Esophagus muscularis mucosa (tissue), 4 donors: ENCODE results near the gene ATXN2. TPM values are rescaled to one million over a fixed set of nuclear protein-coding genes. Genes with fewer than 3 reads are reported as not detected.

Source experiments
- DNase-seq: peaks from one replicate; pipeline ENCODE4 v3.0.0-alpha.2; 2017; ENCODE audit errors: extremely low spot score
- H3K27ac ChIP-seq, 4 donors: fragments of 200-600 bp; sonication (generic); replicated peaks in 1 of 4; 1 replicate in 3 of 4; 2 replicates in 1 of 4; pipeline ENCODE4 v1.5.1; 2016 to 2019; ENCODE audit warnings: mild to moderate bottlenecking in 1 of 4
- H3K27me3 ChIP-seq, 4 donors: fragments of 200-600 bp; sonication (generic); one replicate each; pipeline versions ENCODE4 v1.5.1 to v1.6.0; 2016 to 2019
- H3K36me3 ChIP-seq, 4 donors: fragments of 200-600 bp; sonication (generic); one replicate each; pipeline ENCODE4 v1.5.1; 2016 to 2019
- H3K4me1 ChIP-seq, 4 donors: fragments of 200-600 bp; sonication (generic); one replicate each; pipeline ENCODE4 v1.5.1; 2016 to 2019
- H3K4me3 ChIP-seq, 4 donors: fragments of 200-600 bp; sonication (generic); 1 replicate in 2 of 4; 2 replicates in 2 of 4; pipeline ENCODE4 v1.5.1; 2016 to 2019; ENCODE audit warnings: mild to moderate bottlenecking in 4 of 4, moderate library complexity in 1 of 4
- H3K9me3 ChIP-seq, 4 donors: fragments of 200-600 bp; sonication (generic); 1 replicate in 3 of 4; 2 replicates in 1 of 4; pipeline ENCODE4 v1.5.1; 2016 to 2019
- CTCF ChIP-seq, 3 experiments: fragments of 200-600 bp in 2 of 3; fragments of 450-650 bp in 1 of 3; sonication (generic) in 2 of 3; IDR thresholded peaks; one replicate each; pipeline ENCODE4 v1.5.1; 2017 to 2019; ENCODE audit warnings: antibody characterized with exemption in 3 of 3, mild to moderate bottlenecking in 2 of 3, moderate library complexity in 1 of 3
- EP300 ChIP-seq: sonication (generic); formaldehyde crosslinking; IDR thresholded peaks from one replicate; pipeline ENCODE4 v1.6.1; 2017; ENCODE audit warnings: antibody characterized with exemption
- POLR2A ChIP-seq: fragments of 450-650 bp; IDR thresholded peaks from one replicate; pipeline ENCODE4 v1.6.1; 2017; ENCODE audit warnings: antibody characterized with exemption, moderate library complexity, mild to moderate bottlenecking, low read depth
- POLR2AphosphoS5 ChIP-seq, 2 donors: sonication (generic); formaldehyde crosslinking; IDR thresholded peaks; one replicate each; pipeline ENCODE4 v1.6.1; 2017; ENCODE audit warnings: antibody characterized with exemption in 2 of 2
- WGBS: methylation state at CpG from one replicate; pipeline ENCODE4 v1.1.5; 2018; 5-methylcytosine and 5-hydroxymethylcytosine counted together
- intact Hi-C: fragments of 100-400 bp; cut with DNase I; formaldehyde crosslinking; loops from one replicate; pipeline ENCODE4 v1.15.1; 2023
- total RNA-seq, 4 donors: library from RNA; depleted of rRNA; stranded (reverse); fragments of >200 nt; gene quantifications; one replicate each; pipeline versions ENCODE4 v1.1.0 to v1.2.1, GENCODE V29; 2016

The ATXN2 gene
- total RNA-seq, 4 donors from 2014 or later, result 32.0 to 57.3 (median 52.0) TPM

GRCh38 chr12:111436266-111436665 is 162.8 kb downstream of the ATXN2 start:
- peaks cover 89 to 99% (median 98%) of the 10 kb centered on the region in 4 donors for H3K4me1 ChIP-seq
- H3K27ac ChIP-seq, result peak overlapping the region in 3 of 4 donors; percentile 55 to 71 (median 68)
- DNase-seq, result no peak
- no peak for TF ChIP-seq EP300
- no peak for TF ChIP-seq POLR2A
- TF ChIP-seq POLR2AphosphoS5 (IDR thresholded peaks at IDR 0.05), result no peak
- no peak for TF ChIP-seq CTCF (IDR thresholded peaks at IDR 0.05)
- WGBS, result 87% methylated on average over 3 of the region's 7 CpGs
- H3K36me3 ChIP-seq, result peaks cover 0 to 13% (median 0%) of the 10 kb centered on the region in 4 donors
- no peaks in the 10 kb centered on the region for H3K9me3 ChIP-seq
- H3K27me3 ChIP-seq, result no peaks in the 10 kb centered on the region
- intact Hi-C loops, result no loop called here
- H3K4me3 ChIP-seq, result no peak overlapping the region

DNA sequence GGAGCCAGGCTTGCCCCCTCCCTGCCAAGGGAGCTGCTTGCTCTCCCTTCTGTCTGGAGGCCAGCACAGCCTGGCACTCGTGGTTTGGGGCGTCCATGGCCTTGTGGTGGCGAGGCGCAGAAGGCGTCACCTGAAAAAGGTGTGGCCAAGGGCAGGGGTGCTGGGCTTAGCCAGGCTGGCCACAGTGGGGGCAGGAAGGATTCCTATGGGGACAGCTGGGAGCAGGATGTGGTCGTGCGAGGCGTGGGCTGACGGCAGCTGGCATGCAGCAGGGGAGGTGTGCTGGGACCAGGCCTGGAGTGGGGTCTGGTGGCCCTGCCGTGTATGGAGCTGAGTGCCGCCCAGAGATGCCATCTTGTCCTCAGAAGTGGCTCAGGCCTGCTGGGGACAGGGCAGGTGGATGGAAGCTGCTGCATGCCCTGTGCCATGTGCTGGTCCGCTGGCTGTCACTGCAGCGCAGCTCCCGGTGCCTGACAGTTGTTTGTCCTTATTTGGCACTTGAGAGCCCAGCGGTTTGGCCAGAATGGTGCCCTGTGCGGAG is 163.4 kb downstream of the ATXN2 start:
- Histone ChIP-seq H3K36me3 (peaks cover 0 to 7% (median 0%) of the 10 kb centered on the region in 4 donors), H3K4me3 (no peak overlapping the region), H3K4me1 (peaks cover 95 to 99% (median 98%) of the 10 kb centered on the region in 4 donors), H3K27me3 (no peaks in the 10 kb centered on the region), H3K27ac (peak overlapping the region; percentile 47 to 71 (median 62)), H3K9me3 (no peaks in the 10 kb centered on the region)
- DNase-seq, result no peak
- TF ChIP-seq CTCF (IDR thresholded peaks at IDR 0.05), result no peak
- TF ChIP-seq POLR2A, result no peak
- TF ChIP-seq POLR2AphosphoS5 (IDR thresholded peaks at IDR 0.05), result no peak
- TF ChIP-seq EP300, result no peak
- 100% methylated on average over 1 of the region's 16 CpGs for WGBS
- intact Hi-C loops, result no loop called here

DNA sequence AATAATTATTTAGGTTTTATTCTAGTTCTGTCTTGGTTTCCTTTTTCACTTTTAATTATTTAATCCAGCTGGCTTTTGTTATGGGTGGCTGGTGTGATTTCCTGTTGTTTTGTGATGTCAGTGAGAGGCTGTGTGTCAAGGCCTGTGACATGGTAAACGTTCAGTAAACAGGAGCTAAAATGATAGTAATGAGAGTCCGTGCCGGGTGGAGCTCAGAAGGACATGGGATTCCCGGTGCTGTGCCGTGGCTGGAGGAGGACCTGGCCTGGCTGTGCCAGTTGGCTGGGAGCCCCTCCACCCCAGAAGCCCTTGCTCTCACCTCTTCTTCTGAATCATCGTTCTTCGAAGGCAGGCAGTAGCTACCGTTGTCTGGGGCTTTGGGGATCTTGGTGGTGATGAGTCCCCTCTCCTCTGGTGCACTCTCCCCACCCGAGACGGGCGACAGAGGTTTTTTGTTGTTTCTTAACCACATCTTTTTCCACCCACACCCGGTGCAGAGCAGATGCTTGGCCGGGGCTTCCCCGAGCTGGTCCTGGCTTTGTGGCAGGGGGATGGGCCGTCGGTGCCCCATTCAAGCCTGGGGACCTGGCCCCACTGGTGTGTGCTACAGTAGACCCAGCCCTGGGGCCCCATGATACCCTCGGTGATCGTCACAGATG is 164.3 kb downstream of the ATXN2 start:
- intact Hi-C loops, result no loop called here
- H3K27me3 ChIP-seq, result no peaks in the 10 kb centered on the region
- H3K27ac ChIP-seq, result peak overlapping the region; percentile 47 to 71 (median 62)
- TF ChIP-seq POLR2AphosphoS5 (IDR thresholded peaks at IDR 0.05), result peak; percentile 28 to 61
- TF ChIP-seq EP300, result no peak
- H3K36me3 ChIP-seq, result peaks cover 0 to 3% (median 0%) of the 10 kb centered on the region in 4 donors
- peaks cover 96 to 100% (median 98%) of the 10 kb centered on the region in 4 donors for H3K4me1 ChIP-seq
- H3K4me3 ChIP-seq, result peak overlapping the region; percentile 13 to 26 (median 23)
- peak; percentile 93 for DNase-seq
- 10% methylated on average over 13 of the region's 18 CpGs for WGBS
- no peaks in the 10 kb centered on the region for H3K9me3 ChIP-seq

DNA sequence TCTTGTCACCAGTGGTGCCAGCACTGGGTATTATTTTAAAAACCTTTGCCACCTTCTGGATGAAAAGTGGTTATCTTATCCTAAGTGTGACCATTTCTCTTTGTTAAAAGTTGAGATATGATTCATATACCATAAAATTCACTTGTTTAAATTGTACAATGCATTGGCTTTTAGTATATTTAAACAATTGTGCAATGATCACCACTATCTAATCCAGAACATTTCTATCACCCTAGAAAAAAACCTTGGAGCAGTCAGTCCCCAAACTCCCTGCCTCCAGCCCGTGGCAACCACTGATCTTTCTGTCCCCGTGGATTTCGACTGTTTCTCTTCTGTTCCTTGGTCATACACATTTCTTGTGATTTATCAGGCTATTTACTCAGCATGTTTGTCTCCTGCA is 165.1 kb downstream of the ATXN2 start:
- peak overlapping the region in 2 of 4 donors; percentile 13 to 26 for H3K4me3 ChIP-seq
- no peaks in the 10 kb centered on the region for H3K36me3 ChIP-seq
- intact Hi-C loops, result no loop called here
- no peaks in the 10 kb centered on the region for H3K9me3 ChIP-seq
- H3K27me3 ChIP-seq, result no peaks in the 10 kb centered on the region
- TF ChIP-seq EP300 (no peak), POLR2AphosphoS5 (IDR thresholded peaks at IDR 0.05) (no peak), POLR2A (no peak), CTCF (IDR thresholded peaks at IDR 0.05) (no peak)
- DNase-seq, result no peak
- 53% methylated on average over 3 of the region's 3 CpGs for WGBS
- H3K4me1 ChIP-seq, result peaks cover 96 to 100% (median 99%) of the 10 kb centered on the region in 4 donors
- peak overlapping the region; percentile 47 to 71 (median 62) for H3K27ac ChIP-seq

DNA sequence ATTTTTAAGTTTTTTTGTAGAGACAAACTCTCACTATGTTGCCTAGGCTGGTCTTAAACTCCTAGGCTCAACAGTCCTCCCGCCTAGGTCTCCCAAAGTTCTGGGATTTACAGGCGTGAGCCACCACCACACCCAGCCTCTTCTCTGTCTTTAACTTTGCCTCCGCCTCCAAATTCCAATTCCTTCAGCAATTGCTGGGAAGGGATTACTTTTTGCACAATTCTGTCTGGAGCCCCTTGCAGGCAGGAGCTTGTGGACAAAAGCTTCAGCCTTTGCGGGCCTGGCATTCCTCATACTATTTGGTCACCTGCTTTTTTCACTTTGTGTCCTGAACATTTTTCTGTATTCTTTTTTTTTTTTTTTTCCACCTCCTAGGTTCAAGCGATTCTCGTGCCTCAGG is 167.3 kb downstream of the ATXN2 start:
- peak overlapping the region; percentile 0 to 59 (median 40) for H3K27ac ChIP-seq
- 84% methylated on average over 6 of the region's 6 CpGs for WGBS
- TF ChIP-seq POLR2AphosphoS5 (IDR thresholded peaks at IDR 0.05), result no peak
- TF ChIP-seq POLR2A, result no peak
- no peak for TF ChIP-seq EP300
- TF ChIP-seq CTCF (IDR thresholded peaks at IDR 0.05), result no peak
- H3K4me1 ChIP-seq, result peaks cover 92 to 100% (median 97%) of the 10 kb centered on the region in 4 donors
- H3K27me3 ChIP-seq, result no peaks in the 10 kb centered on the region
- intact Hi-C loops, result no loop called here
- H3K4me3 ChIP-seq, result no peak overlapping the region
- DNase-seq, result no peak
- no peaks in the 10 kb centered on the region for H3K36me3 ChIP-seq
- no peaks in the 10 kb centered on the region for H3K9me3 ChIP-seq
